Measurements from ENCODE around the gene KRTAP5-8.
A peak's percentile ranks its signal among the peaks of the same experiment; 100 is the strongest.
"Not testable (repeated sequence)": the region's sequence is repeated elsewhere in the genome, so short reads cannot be mapped to it uniquely, and the experiment has no call there.

The KRTAP5-8 gene

DNA sequence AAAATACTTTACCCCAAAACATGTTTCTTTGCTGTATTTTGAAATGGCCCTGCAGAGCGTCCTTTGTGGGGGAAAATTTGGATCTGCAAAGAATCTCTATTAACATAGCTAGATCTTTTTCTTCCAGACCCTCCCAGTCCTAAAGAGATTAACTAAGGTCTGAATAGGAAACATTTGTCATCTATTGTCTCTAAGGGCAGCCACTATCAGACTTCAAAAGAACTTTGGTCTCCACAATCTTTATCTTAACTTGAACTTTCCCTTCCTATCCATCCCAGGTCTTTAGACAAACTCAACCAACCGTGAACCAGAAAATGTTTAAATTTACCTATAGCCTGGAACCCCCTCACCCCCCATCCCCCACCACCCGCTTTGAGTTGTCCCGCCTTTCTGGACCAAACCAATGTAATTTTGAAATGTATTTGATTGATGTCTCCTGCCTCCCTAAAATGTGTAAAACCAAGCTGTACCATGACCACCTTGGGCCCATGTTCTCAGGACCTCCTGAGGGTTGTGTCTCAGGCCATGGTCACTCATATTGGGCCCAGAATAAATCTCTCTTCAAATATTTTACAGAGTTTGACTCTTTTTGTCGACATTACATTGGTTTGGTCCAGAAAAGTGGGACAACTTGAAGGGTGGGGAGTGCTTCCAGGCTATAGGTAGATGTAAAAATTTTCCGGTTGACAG, 6.8 kb downstream of the KRTAP5-8 start:
- DNase-seq = no peak

DNA sequence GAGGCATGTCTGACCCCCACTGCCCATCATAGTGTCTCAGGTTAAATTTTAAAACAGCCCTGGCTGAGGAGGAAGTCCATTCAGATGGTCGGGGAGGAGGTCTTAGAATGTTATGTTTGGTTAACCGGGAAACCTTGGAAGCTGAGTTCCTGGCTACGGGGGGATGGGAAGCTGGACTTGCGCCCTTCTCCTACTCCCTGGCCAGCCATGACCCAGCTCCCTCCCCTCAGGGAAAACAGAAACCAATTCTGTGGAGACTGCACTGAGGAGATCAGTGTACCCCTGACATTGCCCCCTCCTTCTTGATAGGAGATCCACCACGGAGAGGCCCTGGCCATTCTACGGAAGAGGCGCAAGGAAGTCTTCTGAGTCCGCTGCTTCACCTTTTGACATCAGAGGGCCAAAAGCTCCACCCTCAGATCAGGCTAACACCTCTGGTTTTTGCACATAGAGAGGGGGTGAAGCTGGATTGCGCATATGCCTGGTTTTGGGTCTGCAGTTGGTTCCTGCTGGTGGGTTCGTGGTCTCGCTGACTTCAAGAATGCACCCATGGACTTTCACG, 7.7 kb downstream of the KRTAP5-8 start:
- no peak for DNase-seq

DNA sequence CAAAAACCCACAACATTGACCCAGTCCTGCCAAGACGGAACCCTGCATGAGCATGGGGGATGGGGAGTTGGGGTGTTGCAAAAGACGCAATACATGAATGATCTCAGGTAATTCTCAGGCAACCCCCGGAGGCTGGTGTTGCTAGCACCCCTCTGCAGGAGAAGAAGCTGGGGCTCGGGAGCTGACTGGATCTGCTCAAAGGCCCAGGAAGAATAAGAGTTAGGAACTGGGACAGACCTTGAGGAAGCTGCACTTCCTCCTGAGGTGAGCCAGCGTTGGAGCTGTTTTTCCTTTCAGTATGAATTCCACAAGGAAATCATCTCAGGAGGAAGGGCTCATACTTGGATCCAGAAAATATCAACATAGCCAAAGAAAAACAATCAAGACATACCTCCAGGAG, 10.3 kb downstream of the KRTAP5-8 start, which contains the start of gene KRTAP5-9:
Gene KRTAP5-9, plus strand, starts transcription at position 301 of the 400 bp plus-strand sequence. CDS start 238 bp downstream, outside the sequence.
- no peak for DNase-seq

DNA sequence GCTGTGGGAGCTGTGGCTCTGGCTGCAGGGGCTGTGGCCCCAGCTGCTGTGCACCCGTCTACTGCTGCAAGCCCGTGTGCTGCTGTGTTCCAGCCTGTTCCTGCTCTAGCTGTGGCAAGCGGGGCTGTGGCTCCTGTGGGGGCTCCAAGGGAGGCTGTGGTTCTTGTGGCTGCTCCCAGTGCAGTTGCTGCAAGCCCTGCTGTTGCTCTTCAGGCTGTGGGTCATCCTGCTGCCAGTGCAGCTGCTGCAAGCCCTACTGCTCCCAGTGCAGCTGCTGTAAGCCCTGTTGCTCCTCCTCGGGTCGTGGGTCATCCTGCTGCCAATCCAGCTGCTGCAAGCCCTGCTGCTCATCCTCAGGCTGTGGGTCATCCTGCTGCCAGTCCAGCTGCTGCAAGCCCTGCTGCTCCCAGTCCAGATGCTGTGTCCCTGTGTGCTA, 10.9 kb downstream of the KRTAP5-8 start:
- DNase-seq = no peak

DNA sequence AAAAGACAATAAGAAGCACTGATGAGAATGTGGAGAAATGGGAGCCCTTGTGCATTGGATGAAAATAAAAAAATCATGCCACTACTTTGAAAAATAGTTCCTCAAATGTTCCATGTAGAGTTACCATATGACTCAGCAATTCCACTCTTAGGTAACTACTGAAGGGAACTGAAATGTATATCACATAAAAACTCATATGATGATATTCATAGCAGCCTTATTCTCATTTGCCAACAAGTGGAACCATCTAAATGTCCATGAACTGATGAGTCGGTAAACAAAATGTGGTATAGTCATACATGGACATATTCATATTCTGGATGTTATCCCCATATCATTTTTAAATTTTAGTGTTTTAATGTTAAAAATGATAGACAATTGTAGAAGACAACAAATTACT, 13.9 kb downstream of the KRTAP5-8 start:
- no peak for DNase-seq

DNA sequence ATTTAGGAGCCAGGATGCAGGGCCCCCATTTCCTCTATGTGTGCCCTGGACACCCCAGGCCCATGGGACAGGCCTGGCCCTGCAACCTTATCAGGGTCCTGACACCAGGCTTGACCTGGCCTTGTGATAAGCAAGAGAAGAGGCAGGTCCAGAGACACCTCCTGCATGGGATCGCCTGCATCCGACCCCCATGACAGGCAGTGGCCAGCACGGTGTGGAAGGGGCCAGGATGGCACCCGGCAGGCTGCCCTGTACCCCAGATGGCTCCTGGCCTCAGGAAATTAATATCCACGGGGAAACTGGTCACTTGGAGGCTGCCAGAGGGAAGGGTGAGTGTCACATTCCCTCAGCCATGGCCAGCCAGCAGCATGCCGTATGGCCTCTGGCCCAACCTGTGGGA, 17.2 kb downstream of the KRTAP5-8 start:
- DNase-seq = no peak

DNA sequence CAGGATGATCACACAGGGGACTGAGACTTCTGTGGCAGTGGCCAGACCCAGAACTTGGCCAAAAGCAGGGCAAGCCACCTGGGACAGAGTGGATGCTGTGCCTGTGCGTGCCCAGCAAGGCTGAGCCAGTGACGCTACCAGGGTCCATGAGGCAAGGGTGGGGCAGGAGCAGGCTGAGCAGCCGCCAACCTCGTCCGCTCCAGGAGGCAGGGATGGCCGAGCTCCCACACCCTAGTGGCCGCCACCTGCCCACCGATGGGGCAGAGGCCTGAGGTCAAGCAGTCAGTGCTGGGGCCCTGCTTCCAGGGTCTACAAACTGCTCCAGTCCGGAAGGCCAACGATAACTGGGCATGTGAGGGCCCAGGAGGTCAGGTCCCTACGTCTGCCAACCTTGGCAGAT, 17.7 kb downstream of the KRTAP5-8 start:
- no peak for DNase-seq

DNA sequence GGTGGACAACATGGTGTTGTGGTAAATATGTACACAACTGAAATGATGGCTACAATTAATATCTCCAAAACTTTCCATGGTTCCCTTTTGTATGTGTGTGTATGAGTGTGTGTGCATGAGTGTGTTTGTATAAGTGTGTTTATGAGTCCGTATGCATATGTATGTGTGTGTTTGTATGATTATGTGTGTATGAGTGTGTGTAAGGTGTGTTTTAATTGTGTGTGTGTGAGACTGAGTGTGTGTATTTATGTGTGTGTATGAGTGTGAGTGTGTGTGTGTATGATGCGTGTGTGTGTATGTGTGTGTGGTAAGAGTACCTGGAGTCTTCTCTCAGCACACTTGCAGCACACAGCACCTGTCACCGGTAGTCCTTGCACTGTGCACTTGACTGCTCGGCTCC, 18.2 kb downstream of the KRTAP5-8 start:
- DNase-seq = no peak

DNA sequence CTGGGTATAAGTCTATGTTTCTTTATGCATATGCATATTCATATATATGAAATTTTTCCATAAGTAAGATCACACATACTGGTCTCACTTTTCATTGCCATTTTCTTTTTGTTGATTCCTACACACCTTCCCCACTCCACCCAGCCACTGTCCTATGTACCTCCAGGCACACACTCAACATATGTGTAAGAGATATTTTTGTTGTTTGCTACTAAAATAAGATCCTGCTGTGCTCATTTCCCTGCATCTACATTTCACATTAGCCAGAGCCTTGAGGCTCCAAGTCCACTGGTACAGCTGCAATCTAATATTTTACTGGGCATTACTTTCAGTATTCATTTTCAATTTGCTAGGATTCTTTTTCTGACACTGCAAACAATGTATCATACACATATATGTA, 19.4 kb downstream of the KRTAP5-8 start:
- DNase-seq = no peak

DNA sequence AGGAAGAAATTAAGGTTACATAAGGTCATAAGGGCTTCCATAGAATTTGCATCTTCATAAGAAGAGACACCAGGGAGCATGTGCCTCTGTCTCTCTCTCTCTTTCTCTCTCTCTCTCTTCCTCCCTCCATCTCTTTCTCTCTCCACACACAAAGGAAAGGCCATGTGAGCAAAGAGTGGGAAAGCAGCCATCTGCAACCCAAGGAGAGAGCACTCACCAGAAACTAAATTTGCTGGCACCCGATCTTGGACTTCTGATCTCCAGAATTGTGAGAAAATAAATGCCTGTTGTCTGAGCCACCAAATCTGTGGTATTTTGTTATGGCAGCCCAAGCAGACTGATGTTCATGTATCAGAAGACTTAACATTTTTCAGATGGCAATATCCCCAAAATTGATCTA, 21.2 kb downstream of the KRTAP5-8 start:
- DNase-seq = no peak

DNA sequence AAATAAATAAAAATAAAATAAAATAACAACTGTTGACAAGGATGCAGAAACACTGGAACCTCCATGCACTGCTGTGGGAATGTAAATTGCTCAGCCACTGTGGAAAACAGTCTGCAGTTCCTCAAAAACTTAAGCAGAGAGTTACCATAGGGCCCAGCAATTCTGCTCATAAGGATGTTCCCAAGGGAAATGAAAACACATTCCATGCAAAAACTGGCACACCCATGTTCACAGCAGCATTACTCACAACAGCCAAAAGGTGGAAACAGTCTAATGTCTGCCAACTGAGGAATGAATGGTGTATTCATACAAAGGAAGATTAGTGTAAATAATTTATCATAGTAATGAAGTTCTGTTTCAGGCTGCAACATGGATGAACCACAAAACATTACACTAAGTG, 24.3 kb downstream of the KRTAP5-8 start:
- no peak for DNase-seq

DNA sequence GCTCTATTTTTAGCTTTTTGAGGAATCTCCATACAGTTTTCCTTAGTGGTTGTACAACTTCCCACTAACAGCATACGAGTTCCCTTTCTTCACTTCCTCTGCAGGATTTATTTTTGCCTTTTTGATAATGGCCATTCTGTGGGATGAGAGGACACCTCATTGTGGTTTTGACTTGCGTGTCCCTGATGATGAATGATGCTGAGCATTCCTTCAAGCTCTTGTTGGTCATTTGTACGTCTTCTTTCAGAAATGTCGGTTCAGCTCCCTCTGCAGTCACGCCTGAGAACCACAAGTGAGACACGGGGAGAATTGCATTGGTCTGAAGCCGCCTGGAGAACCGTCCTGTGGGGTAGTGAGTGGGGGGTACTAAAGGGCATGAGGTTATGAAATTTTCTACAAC, 25.6 kb downstream of the KRTAP5-8 start:
- DNase-seq = peak in 1 of 2 donors; percentile 16

DNA sequence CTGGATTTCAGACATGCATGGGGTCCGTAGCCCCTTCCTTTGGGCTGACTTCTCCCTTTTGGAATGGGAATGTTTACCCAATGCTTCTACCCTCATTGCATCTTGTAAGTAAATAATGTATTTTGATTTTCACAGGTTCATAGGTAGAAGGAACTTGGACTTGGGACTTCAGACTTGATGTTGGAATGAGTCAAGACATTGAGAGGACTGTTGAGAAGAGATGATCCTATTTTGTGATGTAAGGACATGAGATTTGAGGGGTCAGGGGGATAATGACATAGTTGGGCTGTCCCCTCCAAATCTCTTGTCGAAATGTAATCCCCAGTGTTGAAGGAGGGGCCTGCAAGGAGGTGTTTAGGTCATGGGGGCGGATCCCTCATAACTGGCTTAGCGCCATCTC, 26.6 kb downstream of the KRTAP5-8 start:
- DNase-seq = no peak

DNA sequence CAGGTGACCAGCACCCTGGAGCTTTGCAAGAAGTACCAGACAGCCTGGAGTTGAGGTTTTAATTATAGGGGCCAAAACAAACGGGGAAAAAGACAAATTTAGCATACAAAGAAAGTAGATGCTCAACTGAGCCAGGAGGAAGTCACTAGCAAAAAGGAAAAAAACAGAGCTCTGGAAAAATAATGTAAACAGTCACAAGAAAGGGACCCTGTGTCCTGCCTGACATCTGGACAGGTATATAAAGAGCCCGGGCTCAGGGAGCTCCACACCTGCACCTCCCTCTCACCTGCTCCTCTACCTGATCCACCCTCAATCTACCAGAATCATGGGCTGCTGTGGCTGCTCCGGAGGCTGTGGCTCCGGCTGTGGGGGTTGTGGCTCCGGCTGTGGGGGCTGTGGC, 27.4 kb downstream of the KRTAP5-8 start, which contains the start of gene KRTAP5-10:
Gene KRTAP5-10, plus strand, starts transcription at position 301 of the 400 bp plus-strand sequence. Its CDS starts 25 bp downstream, at position 326.
- no peak for DNase-seq

DNA sequence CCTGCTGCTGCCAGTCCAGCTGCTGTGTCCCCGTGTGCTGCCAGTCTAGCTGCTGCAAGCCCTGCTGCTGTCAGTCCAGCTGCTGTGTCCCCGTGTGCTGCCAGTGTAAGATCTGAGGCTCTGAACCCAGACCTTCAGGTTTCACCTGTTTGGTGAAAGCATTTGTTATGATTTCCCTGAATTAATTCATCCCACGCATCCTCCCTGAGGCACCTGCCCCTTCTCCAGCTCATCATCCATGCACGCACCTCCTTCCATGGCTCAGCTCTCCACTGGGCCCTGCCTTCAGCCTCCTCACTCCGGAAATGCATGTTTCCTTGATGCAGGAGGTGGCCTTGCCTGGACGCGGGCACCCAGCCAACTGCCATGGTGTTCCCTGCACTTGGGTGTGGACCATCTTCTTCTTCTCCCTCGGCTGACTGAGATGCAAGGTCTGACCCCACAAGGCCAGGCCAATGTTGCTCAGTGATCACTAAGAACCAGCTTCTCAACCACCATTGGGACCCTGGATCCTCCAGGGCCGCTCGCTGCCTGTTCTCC, 28.3 kb downstream of the KRTAP5-8 start:
- no peak for DNase-seq

DNA sequence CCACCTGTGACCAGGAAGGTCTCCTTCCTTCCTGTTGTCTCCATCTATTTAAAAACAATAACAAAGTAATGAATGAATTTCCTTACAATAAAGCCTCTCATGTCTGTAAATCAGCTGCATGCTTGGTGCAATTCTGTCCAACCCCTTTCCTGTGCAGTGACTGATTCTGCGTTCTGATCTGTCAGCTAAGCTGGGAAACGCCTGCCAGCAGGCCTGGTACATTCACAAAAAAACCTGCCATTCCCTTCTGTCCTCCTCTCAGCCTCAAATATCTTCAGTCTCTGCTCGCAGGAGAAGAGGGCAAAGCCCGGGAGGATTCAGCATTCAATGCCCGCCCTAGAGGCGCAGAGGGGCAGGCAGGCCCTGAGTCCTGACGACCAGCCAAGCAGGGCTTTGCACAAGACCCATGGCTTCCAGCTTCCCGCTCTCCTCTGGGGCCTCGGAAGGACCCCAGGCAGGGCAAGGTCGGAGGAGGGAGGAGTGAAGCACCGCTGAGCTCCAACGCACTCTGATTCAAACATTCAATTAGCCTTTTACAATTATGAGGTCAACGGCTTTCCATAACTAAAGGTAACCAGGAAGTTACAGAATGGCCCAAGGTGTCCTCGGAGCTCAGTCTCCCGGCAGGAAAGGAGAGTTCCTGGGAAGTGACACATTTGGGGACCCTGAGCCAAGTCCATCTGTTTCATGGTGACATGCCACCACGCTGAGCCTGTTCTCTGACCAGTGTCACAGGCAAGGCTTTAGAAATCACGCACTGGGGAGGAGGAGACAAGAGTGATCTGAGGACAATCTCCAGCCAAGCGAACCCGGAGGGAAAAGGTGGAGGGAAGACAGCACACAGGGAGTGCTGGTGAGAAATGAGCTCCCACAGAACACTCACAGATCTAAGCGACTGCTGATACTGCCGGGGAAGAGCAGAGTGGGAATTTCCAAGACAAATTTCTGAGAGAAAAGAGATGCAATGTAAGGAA, 29.1 kb downstream of the KRTAP5-8 start:
- DNase-seq = not testable (repeated sequence)

DNA sequence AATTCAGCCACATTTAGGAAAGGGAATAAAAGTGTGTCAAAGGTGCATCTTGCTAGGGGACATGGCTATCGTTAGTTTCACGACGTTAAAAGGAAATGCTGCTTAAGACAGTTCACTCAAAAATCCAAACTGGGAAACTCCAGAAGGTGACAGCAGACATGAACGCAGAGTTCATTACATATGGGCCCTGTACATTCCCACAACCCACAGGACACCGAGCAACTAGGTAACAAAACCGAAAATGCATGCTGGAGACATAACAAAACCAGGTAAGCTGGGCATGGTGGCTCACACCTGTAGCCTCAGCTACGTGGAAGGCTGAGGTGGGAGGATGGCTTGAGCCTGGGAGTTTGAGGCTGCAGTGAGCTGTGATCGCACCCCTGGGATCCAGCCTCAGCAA, 29.8 kb downstream of the KRTAP5-8 start:
- DNase-seq = not testable (repeated sequence)

DNA sequence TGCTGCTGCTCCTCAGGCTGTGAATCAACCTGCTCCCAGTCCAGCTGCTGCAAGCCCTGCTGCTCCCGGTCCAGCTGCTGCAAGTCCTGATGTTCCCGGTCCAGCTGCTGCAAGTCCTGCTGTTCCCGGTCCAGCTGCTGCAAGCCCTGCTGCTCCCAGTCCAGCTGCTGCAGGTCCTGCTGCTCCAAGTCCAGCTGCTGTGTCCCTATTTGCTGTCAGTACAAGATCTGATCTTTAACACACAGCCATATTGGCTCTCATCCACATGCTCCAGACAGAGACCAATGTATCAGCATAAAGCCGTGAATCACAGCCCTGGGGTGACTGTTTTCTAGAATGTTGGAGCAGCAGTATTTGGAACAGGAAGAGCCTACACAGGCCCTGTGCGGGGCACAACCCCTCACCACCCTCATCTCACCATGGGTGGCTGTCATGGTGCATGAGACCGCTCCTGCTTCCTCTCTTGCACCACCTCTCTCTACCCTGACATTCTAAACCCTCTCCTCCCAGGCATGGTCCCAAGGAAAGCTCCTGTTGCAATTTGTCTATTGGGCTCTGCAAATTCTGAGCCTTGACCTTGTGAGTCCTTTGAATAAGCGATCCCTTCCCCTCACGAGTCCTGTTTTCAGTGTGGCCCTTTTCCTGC, 31.0 kb downstream of the KRTAP5-8 start:
- no peak for DNase-seq

DNA sequence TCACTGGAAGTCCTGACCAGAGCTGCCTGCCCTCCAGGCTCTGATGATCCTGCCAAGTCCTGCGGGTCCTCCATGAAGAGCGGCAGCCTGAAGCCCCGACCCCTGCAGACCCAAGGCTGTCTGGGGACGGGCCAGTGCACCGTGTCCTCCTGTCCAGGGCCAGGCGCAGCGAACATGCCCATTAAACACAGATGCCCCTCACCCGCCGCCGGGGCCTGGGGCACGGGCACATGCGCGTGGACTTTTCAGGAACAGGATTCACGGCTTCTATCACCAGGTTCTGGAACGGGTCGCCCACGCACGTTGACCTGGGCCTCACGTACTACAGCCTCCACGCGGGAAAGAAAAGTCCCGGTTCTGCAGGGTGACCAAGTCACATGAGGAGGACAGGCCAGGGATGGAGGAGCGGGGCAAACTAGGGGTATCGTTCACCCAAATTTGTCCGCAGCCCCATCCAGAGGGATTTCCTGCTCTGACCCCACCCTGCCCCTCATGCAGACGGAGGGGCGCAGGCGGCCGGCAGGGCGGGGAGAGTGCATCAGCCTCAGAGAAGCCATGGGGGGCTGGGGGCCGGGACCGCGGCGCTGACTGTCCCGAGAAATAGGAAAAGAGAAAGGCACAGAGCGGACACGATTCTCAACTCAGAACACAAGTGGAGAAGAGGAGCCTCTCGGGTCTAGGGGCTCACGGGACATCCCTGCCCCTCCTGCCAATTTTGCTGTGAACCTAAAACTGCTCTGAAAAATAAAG, 33.5 kb downstream of the KRTAP5-8 start:
- DNase-seq = not testable (repeated sequence)

DNA sequence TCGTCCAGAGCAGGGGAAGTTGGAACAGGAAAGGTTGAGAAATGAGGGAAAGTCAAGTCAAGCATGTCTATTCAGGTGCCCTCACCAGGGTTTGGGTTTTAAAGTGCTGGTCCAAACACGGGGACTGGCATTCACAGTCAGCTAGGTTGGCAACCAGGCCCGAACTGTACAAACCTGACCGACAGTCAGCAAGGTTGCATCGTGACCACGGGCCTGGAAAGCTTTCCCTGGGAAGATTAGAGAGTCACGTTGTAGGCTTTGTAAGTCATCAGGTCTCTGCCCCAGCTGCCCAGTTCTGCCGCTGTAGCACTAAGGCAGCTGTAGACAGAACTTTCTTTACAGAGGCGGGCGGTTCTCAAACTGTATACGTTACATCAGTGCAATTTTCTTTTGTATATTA, 35.0 kb downstream of the KRTAP5-8 start:
- no peak for DNase-seq

DNA sequence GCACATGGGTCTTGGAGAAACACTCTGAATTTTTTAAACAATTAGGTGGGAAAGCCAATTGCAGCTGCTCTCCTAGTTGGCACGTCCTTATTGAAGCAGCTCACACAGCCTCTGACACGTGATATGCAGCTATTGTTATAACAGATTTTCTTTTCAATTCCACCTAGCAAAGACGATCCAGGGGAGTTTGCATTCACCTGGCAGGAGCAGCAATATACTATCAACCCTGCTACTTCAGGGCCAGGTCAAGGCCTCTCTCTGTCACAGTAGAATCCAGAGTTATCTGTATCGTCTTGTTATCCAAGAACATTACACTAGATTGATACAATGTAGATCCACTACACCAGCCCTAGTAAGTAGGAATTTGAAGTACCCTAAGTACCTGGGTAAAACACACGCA, 36.6 kb downstream of the KRTAP5-8 start:
- DNase-seq = no peak

Data from stimulated activated CD4-positive, alpha-beta T cell treated with anti-CD3 and anti-CD28 coated beads, Interleukin-2, amount 100 ng/mL, for 48 hours (primary cell).